ENCODE data around the gene POTEC. TPM values are rescaled to one million over a fixed set of nuclear protein-coding genes. Genes with fewer than 3 reads are reported as not detected.
A peak's percentile ranks its signal among the peaks of the same experiment; 100 is the strongest.
"Not testable (repeated sequence)": the region's sequence is repeated elsewhere in the genome, so short reads cannot be mapped to it uniquely, and the experiment has no call there.

POTEC gene
- not detected in 2 replicates for total RNA-seq (2014; rRNA removed; shearing (Covaris generic))

GRCh38 chr18:14543446-14543964 lies at the start of gene POTEC:
Gene POTEC (minus strand): TSS chr18:14543600. CDS start chr18:14543146, 454 bp downstream.
- DNase-seq (ENCODE audit: low spot score); in situ Hi-C loops (cut with HindIII; ENCODE audit: low sequenced_read_pairs): not testable (repeated sequence)

DNA sequence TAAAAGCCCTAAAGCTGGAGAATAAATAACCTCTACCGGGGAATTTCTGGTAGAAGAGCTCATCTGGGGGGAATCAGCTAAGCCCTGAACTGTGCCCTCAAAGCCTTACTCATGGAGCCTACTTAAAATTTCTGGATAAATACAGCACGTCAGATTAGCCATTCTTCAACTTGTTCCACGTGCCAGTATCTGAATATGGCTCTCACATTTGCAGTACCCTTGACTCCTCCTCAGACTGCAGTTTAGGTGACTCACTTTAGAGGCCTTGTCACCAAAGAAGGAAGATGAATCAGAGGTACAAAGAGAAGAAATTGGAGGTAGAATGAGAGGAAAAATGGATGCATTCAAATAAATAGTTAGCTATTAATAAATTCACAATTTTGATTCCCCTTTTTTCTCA lies 34.6 kb upstream of the POTEC start:
- DNase-seq (ENCODE audit: low spot score), result no peak
- in situ Hi-C loops (cut with HindIII; ENCODE audit: low sequenced_read_pairs), result no loop called here

- in situ Hi-C loops (cut with HindIII; ENCODE audit: low sequenced_read_pairs); DNase-seq (ENCODE audit: low spot score): not testable (repeated sequence)
Observed at GRCh38 chr18:14559502-14559901, 16.1 kb upstream of the POTEC start.

DNA sequence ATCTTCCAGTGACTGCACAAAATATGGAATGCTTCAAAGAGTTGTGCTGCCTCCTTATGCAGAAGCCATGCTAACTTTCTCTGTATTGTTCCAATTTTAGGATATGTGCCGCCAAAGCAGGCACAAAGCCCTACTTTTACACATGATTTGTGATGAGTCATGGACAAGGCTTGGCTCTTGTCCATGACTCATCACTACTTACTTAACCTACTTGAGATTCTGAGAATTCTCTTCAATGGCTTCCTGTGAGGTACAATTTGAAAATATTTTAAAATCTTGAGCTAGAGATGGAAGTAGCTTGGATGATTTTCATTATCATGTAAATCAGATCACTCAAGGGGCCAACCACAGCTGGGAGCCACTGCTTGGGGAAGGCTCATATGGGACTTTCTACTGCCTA lies 11.7 kb downstream of the POTEC start:
- DNase-seq (ENCODE audit: low spot score); in situ Hi-C loops (cut with HindIII; ENCODE audit: low sequenced_read_pairs): not testable (repeated sequence)

DNA sequence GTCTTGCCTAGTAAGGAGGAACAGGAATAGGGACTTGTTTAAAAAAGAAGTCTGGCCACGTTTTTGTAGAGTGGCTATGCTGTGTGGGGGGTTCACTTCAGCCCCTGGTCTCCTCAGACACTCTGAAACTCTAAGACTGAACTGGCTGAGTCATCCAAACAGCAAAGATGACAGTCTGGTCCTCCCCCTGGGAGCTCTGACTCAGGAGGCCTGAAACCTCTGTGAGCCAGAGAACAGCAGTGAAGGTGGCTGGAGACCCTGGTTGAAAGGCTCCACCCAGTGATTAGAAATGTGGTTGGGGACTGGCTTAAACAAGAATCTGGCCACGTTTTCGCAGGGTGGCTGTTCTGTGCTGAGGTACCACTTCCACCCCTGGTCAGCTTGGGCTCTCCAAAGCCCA lies 32.7 kb downstream of the POTEC start:
- DNase-seq (ENCODE audit: low spot score); in situ Hi-C loops (cut with HindIII; ENCODE audit: low sequenced_read_pairs): not testable (repeated sequence)

- in situ Hi-C loops (cut with HindIII; ENCODE audit: low sequenced_read_pairs); DNase-seq (ENCODE audit: low spot score): not testable (repeated sequence)
Observed at GRCh38 chr18:14503691-14504090, 39.7 kb downstream of the POTEC start.

DNA sequence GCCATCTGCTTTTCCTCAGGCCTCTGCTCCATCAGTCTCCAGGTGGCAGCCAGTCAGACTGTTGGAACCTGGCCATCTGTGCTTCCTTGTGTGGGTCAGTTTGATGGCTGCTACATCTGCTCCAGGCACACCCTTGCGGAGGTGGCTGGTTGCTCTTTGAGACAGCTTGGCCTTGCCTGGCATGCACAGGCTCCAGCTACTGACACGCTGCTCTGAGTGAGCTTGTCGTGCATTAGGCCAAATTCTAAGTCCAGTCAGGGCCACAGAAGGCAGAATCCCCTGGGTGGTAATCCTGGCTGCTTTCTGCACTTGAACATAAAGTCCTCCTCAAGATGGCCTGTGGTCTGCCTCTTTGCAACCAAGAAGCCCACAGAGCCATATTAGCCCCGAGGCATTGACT lies 41.5 kb downstream of the POTEC start:
- in situ Hi-C loops (cut with HindIII; ENCODE audit: low sequenced_read_pairs), result not testable (repeated sequence)
- DNase-seq (ENCODE audit: low spot score), result peak; percentile 6

DNA sequence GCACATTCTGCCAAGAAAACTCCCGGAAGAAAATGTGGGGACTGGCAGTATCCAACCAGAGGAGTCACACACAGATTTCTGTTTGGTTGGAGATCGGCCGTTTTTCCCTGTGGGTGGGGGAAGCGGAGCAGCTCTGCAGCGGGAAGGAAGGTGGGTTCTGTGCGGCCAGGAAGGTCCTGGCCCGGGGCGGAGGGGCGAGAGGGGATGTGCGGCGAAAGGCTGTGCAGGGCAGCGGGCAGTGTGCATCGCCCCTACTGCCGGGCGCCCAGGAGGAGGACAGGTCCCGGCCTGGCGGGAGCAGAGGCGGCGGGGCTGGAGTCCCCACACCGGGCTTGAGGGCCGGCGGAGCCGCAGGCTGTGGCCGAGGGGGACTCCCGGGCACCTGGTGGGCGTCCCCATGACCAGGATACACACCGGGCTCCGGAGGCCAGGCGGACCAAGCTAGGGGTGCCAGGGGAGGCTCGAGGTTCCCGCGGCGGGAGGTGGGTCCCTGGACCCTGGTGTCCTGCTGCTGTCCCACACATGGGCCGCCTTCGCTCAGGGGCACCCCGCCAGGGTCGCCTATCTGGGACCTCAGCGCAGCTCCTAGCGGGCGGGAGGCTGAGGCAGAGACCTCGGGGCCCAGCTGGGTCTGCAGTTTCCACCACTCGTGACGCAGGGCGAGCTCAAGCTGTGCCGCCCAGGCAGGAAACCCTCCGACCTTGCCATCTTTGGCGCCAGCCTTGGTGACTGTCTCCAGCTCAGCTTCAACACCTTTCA lies 54.0 kb downstream of the POTEC start:
- in situ Hi-C loops (cut with HindIII; ENCODE audit: low sequenced_read_pairs); DNase-seq (ENCODE audit: low spot score): not testable (repeated sequence)

DNA sequence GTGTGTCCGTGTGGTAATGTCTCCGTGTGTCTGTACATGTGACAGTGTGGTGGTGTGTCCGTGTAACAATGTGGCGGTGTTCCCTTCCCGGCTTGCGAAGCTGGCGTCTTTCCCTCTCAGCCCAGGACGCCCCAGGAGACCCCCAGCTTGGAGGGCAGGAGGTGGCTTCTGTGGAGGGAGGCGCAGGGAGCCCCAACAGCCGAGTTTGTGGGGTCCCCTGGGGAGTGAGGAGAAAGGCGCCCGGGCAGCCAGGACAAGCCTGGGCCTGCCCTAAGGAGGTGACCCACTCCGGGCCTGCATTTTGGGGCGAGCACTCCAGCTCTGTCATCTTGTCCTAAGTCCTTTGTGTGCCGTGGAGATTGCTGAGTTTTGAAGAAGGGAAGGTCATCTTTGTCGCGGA lies 54.6 kb downstream of the POTEC start:
- DNase-seq (ENCODE audit: low spot score); in situ Hi-C loops (cut with HindIII; ENCODE audit: low sequenced_read_pairs): not testable (repeated sequence)

- DNase-seq (ENCODE audit: low spot score); in situ Hi-C loops (cut with HindIII; ENCODE audit: low sequenced_read_pairs): not testable (repeated sequence)
Observed at GRCh38 chr18:14486926-14487580, 56.3 kb downstream of the POTEC start.

- in situ Hi-C loops (cut with HindIII; ENCODE audit: low sequenced_read_pairs); DNase-seq (ENCODE audit: low spot score): not testable (repeated sequence)
Observed at GRCh38 chr18:14479076-14479475, 64.3 kb downstream of the POTEC start.

DNA sequence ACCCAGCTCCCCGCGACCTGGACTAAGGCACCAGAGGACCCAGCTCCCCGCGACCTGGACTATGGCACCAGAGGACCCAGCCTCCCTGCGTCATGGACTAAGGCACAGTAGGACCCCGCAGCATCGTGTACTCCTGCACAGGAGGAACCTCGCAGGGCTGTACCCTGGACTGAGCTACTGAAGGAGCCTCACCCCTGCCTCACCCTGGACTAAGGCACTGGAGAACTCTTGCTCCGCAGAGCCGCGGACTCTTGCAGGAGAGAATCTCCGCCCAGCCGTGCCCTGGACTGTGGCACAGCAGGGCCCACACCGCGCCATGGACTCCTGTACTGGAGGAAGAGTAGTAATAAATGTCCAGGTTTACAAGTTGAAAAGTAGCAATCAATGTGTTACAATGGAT lies 67.9 kb downstream of the POTEC start:
- in situ Hi-C loops (cut with HindIII; ENCODE audit: low sequenced_read_pairs); DNase-seq (ENCODE audit: low spot score): not testable (repeated sequence)

GRCh38 chr18:14474752-14475151 lies 68.6 kb downstream of the POTEC start:
- DNase-seq (ENCODE audit: low spot score); in situ Hi-C loops (cut with HindIII; ENCODE audit: low sequenced_read_pairs): not testable (repeated sequence)

DNA sequence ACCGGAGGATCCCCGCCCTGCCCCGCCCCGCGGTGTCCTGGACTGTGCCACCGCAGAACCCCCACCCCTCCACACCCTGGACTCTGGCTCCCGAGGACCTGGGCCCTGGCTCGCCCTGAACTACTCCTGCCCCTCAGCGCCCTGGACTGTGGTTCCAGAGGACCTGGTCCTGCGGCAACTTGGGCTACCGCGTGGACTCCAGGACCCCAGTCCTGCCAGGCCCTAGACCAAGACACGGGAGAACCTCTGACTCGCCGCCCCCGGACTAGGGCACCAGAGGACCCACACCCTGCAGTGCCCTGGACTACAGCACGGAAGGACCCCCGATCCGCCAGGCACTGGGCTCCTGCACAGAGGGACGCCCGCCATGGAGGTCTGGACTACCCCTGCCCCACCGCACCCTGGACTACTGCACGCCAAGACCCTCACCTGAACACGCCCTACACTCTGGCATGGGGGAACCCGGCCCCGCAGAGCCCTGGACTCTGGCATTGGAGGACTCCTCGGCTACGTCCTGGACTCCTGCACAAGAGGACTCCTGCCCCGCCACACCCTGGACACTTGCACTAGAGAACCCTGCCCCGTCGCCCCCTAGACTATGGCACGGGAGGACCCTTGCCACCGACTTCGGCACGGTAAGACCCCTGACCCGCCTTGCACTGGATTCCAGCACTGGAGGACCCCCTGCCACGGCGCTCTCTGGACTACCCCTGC lies 69.2 kb downstream of the POTEC start:
- in situ Hi-C loops (cut with HindIII; ENCODE audit: low sequenced_read_pairs), result not testable (repeated sequence)

GRCh38 chr18:14473250-14474006 lies 70.0 kb downstream of the POTEC start:
- in situ Hi-C loops (cut with HindIII; ENCODE audit: low sequenced_read_pairs); DNase-seq (ENCODE audit: low spot score): not testable (repeated sequence)

More for the DNA sequence above, 69.2 kb downstream of the POTEC start:
- not testable (repeated sequence) for DNase-seq (ENCODE audit: low spot score)

GRCh38 chr18:14471286-14471685 lies 72.1 kb downstream of the POTEC start:
- in situ Hi-C loops (cut with HindIII; ENCODE audit: low sequenced_read_pairs); DNase-seq (ENCODE audit: low spot score): not testable (repeated sequence)

GRCh38 chr18:14470446-14470845 lies 73.0 kb downstream of the POTEC start:
- DNase-seq (ENCODE audit: low spot score); in situ Hi-C loops (cut with HindIII; ENCODE audit: low sequenced_read_pairs): not testable (repeated sequence)

- DNase-seq (ENCODE audit: low spot score); in situ Hi-C loops (cut with HindIII; ENCODE audit: low sequenced_read_pairs): not testable (repeated sequence)
Observed at GRCh38 chr18:14470046-14470445, 73.4 kb downstream of the POTEC start.

- in situ Hi-C loops (cut with HindIII; ENCODE audit: low sequenced_read_pairs); DNase-seq (ENCODE audit: low spot score): not testable (repeated sequence)
Observed at GRCh38 chr18:14465989-14466388, 77.4 kb downstream of the POTEC start.
